Body of pancreas (tissue), 4 donors: ENCODE data around the gene RFFL. TPM values are rescaled to one million over a fixed set of nuclear protein-coding genes. Genes with fewer than 3 reads are reported as not detected.
"Not testable (repeated sequence)": the region's sequence is repeated elsewhere in the genome, so short reads cannot be mapped to it uniquely, and the experiment has no call there.

Experiments used
- ATAC-seq: fragments of 150-250 bp; one replicate; pipeline ENCODE4 v1.9.1; 2016
- DNase-seq, 4 donors: peaks; one replicate each; pipeline ENCODE4 v3.0.0-alpha.2; 2019
- H3K27ac ChIP-seq, 4 donors: fragments of 200-600 bp; sonication (generic); 1 replicate in 3 of 4; 2 replicates in 1 of 4; pipeline versions ENCODE4 v1.5.1 to v1.6.1; 2016 to 2019; ENCODE audit warnings: mild to moderate bottlenecking in 1 of 4, mixed read lengths in 1 of 4, moderate library complexity in 1 of 4
- H3K27me3 ChIP-seq, 2 donors: fragments of 200-600 bp; sonication (generic); one replicate each; pipeline ENCODE4 v1.6.0; 2016; ENCODE audit warnings: mild to moderate bottlenecking in 1 of 2
- H3K36me3 ChIP-seq, 2 donors: fragments of 200-600 bp; sonication (generic); replicated peaks in 1 of 2; 2 replicates each; pipeline ENCODE4 v1.5.1; 2016; ENCODE audit warnings: low read depth in 2 of 2; ENCODE audit not compliant: insufficient read depth in 1 of 2
- H3K4me1 ChIP-seq: fragments of 200-600 bp; sonication (generic); one replicate; pipeline ENCODE4 v1.6.0; 2016
- H3K4me3 ChIP-seq, 2 donors: fragments of 200-600 bp; sonication (generic); 1 replicate in 1 of 2; 2 replicates in 1 of 2; pipeline ENCODE4 v1.5.1; 2016 to 2019
- H3K9me3 ChIP-seq, 3 donors: fragments of 200-600 bp; sonication (generic); 1 replicate in 2 of 3; 2 replicates in 1 of 3; pipeline ENCODE4 v1.5.1; 2016
- CTCF ChIP-seq, 7 experiments: fragments of 450-650 bp in 4 of 7; fragments of 200-600 bp in 3 of 7; sonication (generic) in 3 of 7; IDR thresholded peaks; one replicate each; pipeline ENCODE4 v1.5.1; 2016 to 2019; ENCODE audit warnings: antibody characterized with exemption in 7 of 7
- POLR2A ChIP-seq, 3 donors: fragments of 450-650 bp; IDR thresholded peaks; one replicate each; pipeline ENCODE4 v1.6.1; 2016; ENCODE audit warnings: antibody characterized with exemption in 3 of 3, mild to moderate bottlenecking in 2 of 3
- WGBS, 2 donors: methylation state at CpG; one replicate each; pipeline ENCODE4 v1.1.5; 2017; 5-methylcytosine and 5-hydroxymethylcytosine counted together
- intact Hi-C: fragments of 100-400 bp; cut with DNase I; formaldehyde crosslinking; loops from one replicate; pipeline ENCODE4 v1.15.1; 2023
- total RNA-seq, 2 donors: library from RNA; depleted of rRNA; stranded (reverse); fragments of >200 nt; gene quantifications; one replicate each; pipeline ENCODE4 v1.1.0, GENCODE V29; 2016

RFFL gene
- total RNA-seq, 2 donors from 2014 or later: 11.9 to 17.8 TPM

- Histone ChIP-seq H3K4me3 (no peak overlapping the region), H3K36me3 (peaks cover 0 to 7% of the 10 kb centered on the region in 2 donors), H3K27me3 (no peaks in the 10 kb centered on the region), H3K27ac (no peak overlapping the region), H3K4me1 (peaks cover 15% of the 10 kb centered on the region), H3K9me3 (no peaks in the 10 kb centered on the region)
- DNase-seq (no peak), ATAC-seq (no peak)
- TF ChIP-seq CTCF (IDR thresholded peaks at IDR 0.05) (no peak), POLR2A (IDR thresholded peaks at IDR 0.05) (no peak)
- intact Hi-C loops: no loop called here
- 89 to 90% methylated on average over 2 of the region's 2 CpGs for WGBS, 2 donors
Measured at GRCh38 chr17:35001549-35001948, 62.0 kb downstream of the RFFL start.

GRCh38 chr17:35000965-35001364, 62.5 kb downstream of the RFFL start:
- H3K27ac ChIP-seq, DNase-seq, intact Hi-C loops, ATAC-seq, H3K4me3 ChIP-seq, H3K9me3 ChIP-seq, H3K36me3 ChIP-seq, H3K27me3 ChIP-seq: not testable (repeated sequence)
- H3K4me1 ChIP-seq: peaks cover 16% of the 10 kb centered on the region
- 87 to 89% methylated on average over 14 of the region's 14 CpGs for WGBS, 2 donors

- Histone ChIP-seq H3K9me3 (no peaks in the 10 kb centered on the region), H3K27me3 (no peaks in the 10 kb centered on the region), H3K27ac (no peak overlapping the region), H3K4me1 (peaks cover 16% of the 10 kb centered on the region), H3K36me3 (peaks cover 0 to 7% of the 10 kb centered on the region in 2 donors), H3K4me3 (no peak overlapping the region)
- no peak for TF ChIP-seq CTCF (IDR thresholded peaks at IDR 0.05)
- no peak for TF ChIP-seq POLR2A (IDR thresholded peaks at IDR 0.05)
- intact Hi-C loops: no loop called here
- DNase-seq (no peak), ATAC-seq (no peak)
- 80% methylated on average over 2 of the region's 2 CpGs for WGBS, 2 donors
Measured at GRCh38 chr17:34999456-34999855, 64.1 kb downstream of the RFFL start.

GRCh38 chr17:34998205-34998604, 65.3 kb downstream of the RFFL start:
- ATAC-seq (peak; percentile 85), DNase-seq (peak; percentile 65 to 77 (median 68))
- H3K4me1 ChIP-seq: peaks cover 16% of the 10 kb centered on the region
- TF ChIP-seq CTCF (IDR thresholded peaks at IDR 0.05) (peak; percentile 54 to 88 (median 70)), POLR2A (IDR thresholded peaks at IDR 0.05) (no peak)
- H3K27me3 ChIP-seq: no peaks in the 10 kb centered on the region
- peaks cover 0 to 9% of the 10 kb centered on the region in 2 donors for H3K36me3 ChIP-seq
- H3K9me3 ChIP-seq: no peaks in the 10 kb centered on the region
- H3K4me3 ChIP-seq: no peak overlapping the region
- H3K27ac ChIP-seq: peak overlapping the region in 1 of 4 donors; percentile 41
- intact Hi-C loops: no loop called here
- WGBS, 2 donors: 36 to 46% methylated on average over 5 of the region's 5 CpGs

GRCh38 chr17:34997355-34997862, 66.1 kb downstream of the RFFL start:
- DNase-seq (peak; percentile 45 to 74 (median 72)), ATAC-seq (peak; percentile 54)
- intact Hi-C loops: no loop called here

More at GRCh38 chr17:34997355-34997862, 66.1 kb downstream of the RFFL start:
- Histone ChIP-seq H3K27ac (peak overlapping the region in 3 of 4 donors; percentile 40 to 48 (median 41)), H3K4me1 (peaks cover 16% of the 10 kb centered on the region), H3K4me3 (no peak overlapping the region), H3K36me3 (peaks cover 0 to 9% of the 10 kb centered on the region in 2 donors), H3K27me3 (no peaks in the 10 kb centered on the region), H3K9me3 (no peaks in the 10 kb centered on the region)
- WGBS, 2 donors: 43 to 46% methylated on average over 11 of the region's 11 CpGs
- TF ChIP-seq CTCF (IDR thresholded peaks at IDR 0.05) (no peak), POLR2A (IDR thresholded peaks at IDR 0.05) (no peak)
